Measurements from ENCODE around the gene RHBDL1.

Gene RHBDL1

DNA sequence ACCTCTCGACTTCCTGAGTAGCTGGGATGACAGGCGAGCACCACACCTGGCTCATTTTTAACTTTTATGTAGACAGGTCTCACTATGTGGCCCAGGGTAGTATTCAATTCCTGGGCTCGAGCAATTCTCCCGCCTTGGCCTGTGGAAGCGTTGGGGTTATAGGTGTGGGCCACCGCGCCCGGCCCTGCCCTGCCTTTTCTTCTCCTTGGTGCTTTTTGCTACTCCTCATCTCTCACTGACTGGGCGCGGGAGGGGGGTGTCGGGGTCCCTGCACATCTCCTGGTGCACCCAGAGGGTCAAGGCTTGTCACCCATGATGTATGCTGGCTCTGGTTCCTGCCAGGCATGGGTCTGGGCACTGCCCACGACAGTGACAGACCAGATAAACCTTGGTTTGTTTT is 30.9 kb upstream of the RHBDL1 start:
- peaks cover 72% of the 10 kb centered on the region for H3K4me1 Mint-ChIP-seq
- H3K27ac Mint-ChIP-seq: peak overlapping the region; percentile 81
- peaks cover 11% of the 10 kb centered on the region for H3K36me3 Mint-ChIP-seq
- no peaks in the 10 kb centered on the region for H3K9me3 Mint-ChIP-seq
- H3K4me3 Mint-ChIP-seq: peak overlapping the region; percentile 63
- no peaks in the 10 kb centered on the region for H3K27me3 Mint-ChIP-seq
- no peak for ATAC-seq

DNA sequence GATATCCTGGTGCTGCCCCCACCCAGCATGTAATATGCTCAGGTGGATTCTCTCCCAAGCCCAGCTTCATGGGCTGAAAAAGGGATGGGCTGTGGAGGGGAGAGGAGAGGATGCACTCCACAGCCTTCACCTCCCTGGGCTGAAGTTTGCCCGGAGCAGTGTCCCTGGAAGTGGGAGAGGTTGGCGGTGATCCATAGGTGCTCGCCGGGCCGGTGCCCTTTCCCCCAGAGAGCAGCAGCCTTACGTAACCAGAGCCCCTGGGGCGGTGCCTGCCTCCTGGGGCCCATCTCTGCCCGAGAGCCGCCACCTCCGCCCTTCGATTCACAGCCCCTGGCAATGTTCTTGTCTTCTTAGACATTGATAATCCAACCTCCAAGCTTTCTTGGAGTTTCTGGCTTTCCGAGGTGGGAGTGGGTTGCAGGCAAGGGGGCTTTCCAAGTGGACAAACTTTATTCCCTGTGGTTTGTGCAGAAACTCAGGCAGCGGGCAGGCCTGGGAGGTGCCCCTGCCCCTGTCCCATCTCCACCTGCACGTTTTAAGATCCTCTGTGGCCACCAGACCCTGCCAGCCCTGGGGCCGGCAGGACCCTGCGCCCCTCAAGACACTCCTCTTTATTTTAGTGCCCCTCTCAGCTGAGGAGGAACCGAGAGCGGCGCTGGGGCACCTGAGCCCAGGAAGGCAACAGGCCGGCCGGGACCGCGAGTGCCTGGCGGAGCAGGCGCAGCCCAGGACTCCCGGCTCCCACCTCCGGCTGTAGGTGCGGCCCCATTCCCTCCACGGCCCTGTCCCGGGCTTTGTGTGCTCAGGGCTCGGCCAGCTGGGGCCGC is 29.4 kb upstream of the RHBDL1 start:
- no peak overlapping the region for H3K27ac Mint-ChIP-seq
- no peaks in the 10 kb centered on the region for H3K27me3 Mint-ChIP-seq
- H3K4me3 Mint-ChIP-seq: no peak overlapping the region
- H3K9me3 Mint-ChIP-seq: no peaks in the 10 kb centered on the region
- H3K4me1 Mint-ChIP-seq: peaks cover 67% of the 10 kb centered on the region
- no peak for ATAC-seq
- H3K36me3 Mint-ChIP-seq: peaks cover 11% of the 10 kb centered on the region

DNA sequence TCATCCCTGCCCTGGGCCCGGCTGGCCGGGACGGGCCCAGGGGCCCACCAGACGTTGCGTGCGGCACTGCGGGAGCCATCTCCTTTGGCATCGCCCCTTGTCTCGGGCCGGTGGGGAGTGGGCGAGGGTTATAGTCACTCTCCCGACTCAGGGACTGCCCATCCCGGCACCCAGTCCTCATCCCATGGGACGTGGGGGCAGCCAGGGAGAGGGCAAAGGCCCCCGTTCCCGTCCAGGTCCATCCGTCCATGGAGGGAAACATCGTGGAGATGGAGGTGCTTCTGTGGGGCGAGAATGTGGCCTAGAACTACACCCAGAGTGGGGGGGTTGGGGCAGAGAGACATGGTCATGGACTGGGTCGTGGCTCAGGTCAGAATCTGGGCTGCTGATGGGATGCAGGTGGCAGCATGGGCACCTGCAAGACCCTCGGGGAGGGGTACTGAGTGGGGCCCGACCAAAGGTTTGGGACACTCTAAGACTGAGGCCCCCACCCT is 28.7 kb upstream of the RHBDL1 start:
- ATAC-seq: no peak
- Mint-ChIP-seq H3K4me3 (peak overlapping the region; percentile 52), H3K4me1 (peaks cover 67% of the 10 kb centered on the region), H3K9me3 (no peaks in the 10 kb centered on the region), H3K27ac (peak overlapping the region; percentile 51), H3K36me3 (peaks cover 11% of the 10 kb centered on the region), H3K27me3 (no peaks in the 10 kb centered on the region)

DNA sequence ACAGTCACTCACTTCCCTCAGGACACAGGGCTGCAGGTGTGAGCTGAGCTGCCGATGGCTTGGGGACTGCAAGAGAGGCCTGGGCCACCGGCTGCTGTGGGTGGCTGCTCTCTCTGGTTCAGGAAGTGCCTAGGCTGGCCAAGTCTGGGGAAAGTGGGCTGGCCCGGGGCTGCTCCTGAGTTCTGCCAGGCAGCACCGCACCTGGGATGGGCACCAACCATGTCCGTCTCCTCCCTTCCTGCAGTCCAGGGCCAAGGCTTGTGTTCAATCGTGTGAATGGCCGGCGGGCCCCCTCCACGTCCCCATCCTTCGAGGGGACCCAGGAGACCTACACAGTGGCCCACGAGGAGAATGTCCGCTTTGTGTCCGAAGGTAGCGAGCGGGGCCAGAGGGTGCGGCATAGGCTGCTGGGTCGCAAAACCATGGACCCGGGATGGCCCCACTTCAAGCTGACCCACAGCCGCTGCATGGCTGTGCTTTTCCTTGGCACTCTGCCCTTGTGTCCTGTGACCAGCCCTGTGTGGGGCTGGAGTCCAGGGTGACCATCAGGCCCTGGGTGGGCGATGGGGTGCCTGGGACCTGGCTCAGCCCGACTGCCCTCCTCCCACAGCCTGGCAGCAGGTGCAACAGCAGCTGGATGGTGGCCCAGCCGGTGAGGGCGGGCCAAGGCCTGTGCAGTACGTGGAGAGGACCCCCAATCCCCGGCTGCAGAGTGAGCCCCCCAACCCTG is 28.1 kb upstream of the RHBDL1 start:
- ATAC-seq: no peak
- Mint-ChIP-seq H3K4me1 (peaks cover 67% of the 10 kb centered on the region), H3K27ac (peak overlapping the region; percentile 51), H3K4me3 (peak overlapping the region; percentile 52), H3K9me3 (no peaks in the 10 kb centered on the region), H3K36me3 (peaks cover 11% of the 10 kb centered on the region), H3K27me3 (no peaks in the 10 kb centered on the region)

DNA sequence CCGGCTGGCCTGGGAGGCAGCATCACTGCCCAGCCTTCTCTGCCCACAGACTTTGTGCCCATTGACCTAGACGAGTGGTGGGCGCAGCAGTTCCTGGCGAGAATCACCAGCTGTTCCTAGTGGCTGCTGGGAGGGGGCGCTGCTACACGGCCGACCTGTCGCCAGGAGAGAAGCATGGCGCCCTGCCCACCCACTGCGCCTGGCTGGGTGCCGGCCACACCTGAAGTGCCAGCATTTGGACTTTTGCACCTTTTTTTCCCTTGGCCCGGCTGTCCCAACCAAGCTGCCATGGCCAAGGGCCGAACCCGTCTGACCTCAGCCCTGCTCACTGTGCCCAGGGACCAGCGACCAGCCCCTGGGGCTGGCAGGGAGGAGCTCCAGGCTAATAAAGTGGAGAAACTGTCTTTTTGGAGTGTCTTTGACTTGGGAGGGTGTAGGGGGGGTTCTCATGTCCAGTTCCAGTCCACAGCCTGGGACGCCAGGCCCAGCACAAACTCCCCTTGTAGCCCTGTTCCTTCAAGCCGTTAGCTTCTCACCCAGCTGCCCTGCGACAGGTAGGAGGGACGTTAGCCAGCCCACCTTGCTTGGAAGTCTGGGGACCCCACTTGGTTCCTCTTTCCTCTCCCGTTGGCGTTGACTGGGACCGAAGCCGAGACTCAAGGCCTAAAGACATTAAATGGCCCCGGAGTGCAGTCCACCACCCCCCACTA is 27.2 kb upstream of the RHBDL1 start:
- Mint-ChIP-seq H3K27ac (peak overlapping the region; percentile 87), H3K36me3 (peaks cover 11% of the 10 kb centered on the region), H3K4me3 (peak overlapping the region; percentile 87), H3K4me1 (peaks cover 59% of the 10 kb centered on the region), H3K9me3 (no peaks in the 10 kb centered on the region), H3K27me3 (no peaks in the 10 kb centered on the region)
- peak; percentile 32 for ATAC-seq

DNA sequence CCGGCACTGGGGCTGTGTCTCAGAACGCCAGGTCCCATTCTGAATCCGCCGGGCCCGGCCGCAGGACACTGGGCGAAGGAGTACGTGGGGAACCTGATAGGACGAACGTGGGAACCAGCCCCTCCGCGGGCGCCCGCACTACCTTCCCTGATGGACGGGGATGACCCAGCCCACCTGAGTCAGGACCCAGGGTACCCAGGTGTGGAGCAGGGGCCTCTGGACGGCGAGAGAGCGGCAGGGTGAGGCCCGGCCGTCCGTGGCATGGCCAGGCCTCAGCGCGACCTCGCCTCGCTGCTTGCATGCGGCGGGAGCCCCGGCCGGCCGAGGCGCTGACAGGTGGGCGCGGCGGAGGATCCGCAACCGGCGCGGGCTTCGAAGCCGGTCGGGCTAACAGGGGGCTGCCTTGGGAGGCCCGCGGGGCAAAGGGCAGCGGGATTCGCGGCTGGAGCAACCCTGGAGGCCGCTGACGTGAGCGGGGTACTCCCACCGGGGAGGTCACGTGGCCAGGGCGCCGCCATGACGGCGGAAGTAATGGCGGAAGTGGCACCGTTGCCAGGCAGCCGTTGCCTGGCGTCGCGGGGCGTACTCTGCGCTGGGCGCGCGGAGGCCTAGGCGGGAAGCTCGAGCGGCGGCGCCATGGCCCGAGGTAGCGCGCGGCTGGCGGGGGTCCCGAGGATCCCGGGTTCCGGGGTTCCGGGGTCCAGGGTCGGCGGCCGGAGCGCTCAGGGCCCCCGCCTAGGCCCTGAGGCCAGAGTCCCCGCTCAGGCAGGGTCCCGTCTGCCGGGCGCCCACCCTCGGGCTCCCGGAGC is 26.5 kb upstream of the RHBDL1 start, which contains the start of gene WDR90:
WDR90 (plus strand) TSS at position 585 of the 809 bp plus-strand sequence; CDS start at position 637, 52 bp downstream.
- H3K4me1 Mint-ChIP-seq: peaks cover 51% of the 10 kb centered on the region
- no peaks in the 10 kb centered on the region for H3K27me3 Mint-ChIP-seq
- H3K27ac Mint-ChIP-seq: peak within 1 kb of the TSS; percentile 87
- ATAC-seq: peak; percentile 90
- H3K4me3 Mint-ChIP-seq: peak within 1 kb of the TSS; percentile 87
- peaks cover 9% of the 10 kb centered on the region for H3K36me3 Mint-ChIP-seq
- H3K9me3 Mint-ChIP-seq: no peaks in the 10 kb centered on the region

DNA sequence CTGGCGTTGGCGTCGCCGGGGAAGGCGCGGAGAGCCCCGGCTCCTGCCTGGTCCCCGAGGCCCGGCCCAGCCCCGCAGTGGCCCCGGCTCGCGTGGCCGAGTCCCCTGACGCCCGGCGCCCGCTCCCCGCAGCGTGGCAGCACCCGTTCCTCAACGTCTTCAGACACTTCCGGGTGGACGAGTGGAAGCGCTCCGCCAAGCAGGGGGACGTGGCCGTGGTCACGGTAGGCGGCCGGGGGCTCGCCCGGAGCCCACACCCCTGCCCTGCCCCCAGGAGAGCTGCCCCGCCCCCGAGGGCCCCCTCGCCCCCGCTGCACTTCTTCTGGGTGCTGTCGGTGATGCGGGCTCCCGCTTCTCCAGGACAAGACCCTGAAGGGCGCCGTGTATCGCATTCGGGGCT is 25.8 kb upstream of the RHBDL1 start:
- Mint-ChIP-seq H3K27me3 (no peaks in the 10 kb centered on the region), H3K36me3 (peaks cover 2% of the 10 kb centered on the region), H3K4me1 (peaks cover 45% of the 10 kb centered on the region), H3K9me3 (no peaks in the 10 kb centered on the region), H3K27ac (no peak overlapping the region), H3K4me3 (peak overlapping the region; percentile 69)
- ATAC-seq: peak; percentile 1

DNA sequence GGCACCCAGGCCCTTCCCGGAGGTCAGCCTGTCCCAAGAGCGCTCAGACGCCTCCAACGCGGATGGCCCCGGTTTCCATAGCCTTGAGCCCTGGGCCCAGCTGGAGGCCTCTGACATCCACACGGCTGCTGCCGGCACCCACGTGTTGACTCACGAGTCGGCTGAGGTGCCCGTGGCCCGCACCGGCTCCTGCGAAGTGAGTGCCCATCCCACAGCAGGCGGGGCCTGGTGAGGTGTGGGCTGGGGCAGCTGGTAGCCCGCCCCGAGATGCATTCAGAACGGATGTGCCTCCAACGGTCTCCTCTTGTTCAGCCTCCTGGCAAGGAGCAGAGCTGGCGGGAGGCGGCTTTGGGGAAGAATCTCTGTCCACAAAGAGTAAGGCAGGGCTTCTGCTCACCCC is 23.6 kb upstream of the RHBDL1 start:
- no peak for ATAC-seq
- H3K36me3 Mint-ChIP-seq: no peaks in the 10 kb centered on the region
- no peak overlapping the region for H3K4me3 Mint-ChIP-seq
- H3K4me1 Mint-ChIP-seq: peaks cover 25% of the 10 kb centered on the region
- no peaks in the 10 kb centered on the region for H3K27me3 Mint-ChIP-seq
- no peaks in the 10 kb centered on the region for H3K9me3 Mint-ChIP-seq
- H3K27ac Mint-ChIP-seq: no peak overlapping the region

DNA sequence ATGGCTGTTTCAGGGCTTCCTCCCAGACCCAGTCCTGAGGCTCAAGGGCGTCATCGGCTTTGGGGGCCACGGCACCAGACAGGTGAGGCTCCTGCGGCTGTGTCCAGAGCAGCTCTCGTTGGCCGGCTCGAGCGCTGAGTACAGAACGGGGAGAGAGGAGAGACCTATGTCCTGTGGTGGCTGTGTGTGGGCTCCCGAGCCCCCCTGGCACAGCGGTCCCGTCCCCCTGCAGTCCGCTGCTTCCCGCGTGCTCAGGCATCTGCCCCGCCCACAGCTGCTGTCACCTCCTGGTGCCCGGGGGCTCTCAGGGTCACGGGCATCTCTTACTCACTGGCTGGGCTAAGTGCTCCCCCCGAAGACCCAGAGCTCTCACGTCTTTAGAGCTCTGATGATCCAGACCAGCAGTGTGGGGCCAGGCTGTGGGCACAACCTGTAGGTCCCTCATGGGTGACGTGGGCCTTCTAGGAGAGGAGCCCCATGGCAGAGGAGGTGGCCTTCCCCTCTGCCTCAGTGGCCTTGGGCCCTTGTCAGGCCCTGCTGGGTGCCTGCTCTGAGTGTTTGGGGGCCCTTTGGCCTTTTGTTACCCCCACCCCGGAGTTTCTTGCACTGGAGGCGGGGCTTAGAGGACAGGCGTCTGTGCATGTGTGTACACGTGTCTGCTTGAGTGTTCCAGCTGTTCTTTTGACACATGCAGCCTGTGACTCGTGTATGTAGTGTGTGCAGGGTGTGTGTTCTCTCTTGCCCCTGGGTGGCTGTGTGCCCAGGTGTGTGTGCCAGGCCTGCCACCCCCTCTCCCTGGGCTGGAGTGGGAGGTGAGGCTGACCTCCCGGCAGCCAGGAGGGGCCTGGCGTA is 22.8 kb upstream of the RHBDL1 start:
- Mint-ChIP-seq H3K9me3 (no peaks in the 10 kb centered on the region), H3K27ac (no peak overlapping the region), H3K36me3 (no peaks in the 10 kb centered on the region), H3K4me1 (peaks cover 16% of the 10 kb centered on the region), H3K27me3 (no peaks in the 10 kb centered on the region), H3K4me3 (no peak overlapping the region)
- ATAC-seq: no peak

DNA sequence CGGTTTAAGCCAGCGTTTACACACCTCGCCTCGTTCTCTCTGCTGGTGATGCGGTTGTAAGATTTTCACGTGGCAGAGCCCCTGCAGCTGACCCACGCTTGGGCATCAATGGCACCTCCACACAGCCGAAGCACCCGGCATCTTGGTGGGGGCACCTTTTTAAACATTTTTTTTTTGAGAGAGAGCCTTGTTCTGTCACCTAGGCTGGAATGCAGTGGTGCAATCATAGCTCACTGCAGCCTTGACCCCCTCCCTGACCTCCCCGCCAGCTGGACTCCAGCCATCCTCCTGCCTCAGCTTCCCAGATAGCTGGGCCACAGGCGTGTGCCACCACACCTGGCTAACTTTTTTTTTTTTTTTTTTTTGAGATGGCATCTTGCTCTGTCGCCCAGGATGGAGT is 21.4 kb upstream of the RHBDL1 start:
- no peak for ATAC-seq
- H3K36me3 Mint-ChIP-seq: peaks cover 4% of the 10 kb centered on the region
- H3K4me1 Mint-ChIP-seq: peaks cover 6% of the 10 kb centered on the region
- no peaks in the 10 kb centered on the region for H3K9me3 Mint-ChIP-seq
- no peaks in the 10 kb centered on the region for H3K27me3 Mint-ChIP-seq
- H3K27ac Mint-ChIP-seq: no peak overlapping the region
- no peak overlapping the region for H3K4me3 Mint-ChIP-seq

DNA sequence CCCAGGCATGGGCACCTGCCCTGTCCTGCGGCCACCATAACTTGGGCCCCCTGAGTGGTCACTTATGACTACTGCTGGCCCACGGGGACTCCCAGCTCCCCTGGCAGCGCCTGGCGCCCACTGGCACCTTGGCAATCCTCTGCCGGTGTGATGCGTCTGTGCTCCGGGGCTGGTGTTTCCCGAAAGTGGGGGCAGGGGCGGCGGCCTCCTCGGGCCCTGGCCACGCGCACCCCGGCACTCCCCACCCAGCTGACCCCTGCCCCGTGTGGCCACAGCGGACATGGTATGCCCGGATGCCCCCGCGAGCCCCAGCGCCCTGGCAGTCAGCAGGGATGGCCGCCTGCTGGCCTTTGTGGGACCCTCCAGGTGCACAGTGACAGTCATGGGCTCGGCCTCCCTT is 18.0 kb upstream of the RHBDL1 start:
- no peak for ATAC-seq
- H3K27ac Mint-ChIP-seq: no peak overlapping the region
- H3K4me3 Mint-ChIP-seq: no peak overlapping the region
- H3K27me3 Mint-ChIP-seq: no peaks in the 10 kb centered on the region
- peaks cover 14% of the 10 kb centered on the region for H3K4me1 Mint-ChIP-seq
- no peaks in the 10 kb centered on the region for H3K9me3 Mint-ChIP-seq
- peaks cover 6% of the 10 kb centered on the region for H3K36me3 Mint-ChIP-seq

DNA sequence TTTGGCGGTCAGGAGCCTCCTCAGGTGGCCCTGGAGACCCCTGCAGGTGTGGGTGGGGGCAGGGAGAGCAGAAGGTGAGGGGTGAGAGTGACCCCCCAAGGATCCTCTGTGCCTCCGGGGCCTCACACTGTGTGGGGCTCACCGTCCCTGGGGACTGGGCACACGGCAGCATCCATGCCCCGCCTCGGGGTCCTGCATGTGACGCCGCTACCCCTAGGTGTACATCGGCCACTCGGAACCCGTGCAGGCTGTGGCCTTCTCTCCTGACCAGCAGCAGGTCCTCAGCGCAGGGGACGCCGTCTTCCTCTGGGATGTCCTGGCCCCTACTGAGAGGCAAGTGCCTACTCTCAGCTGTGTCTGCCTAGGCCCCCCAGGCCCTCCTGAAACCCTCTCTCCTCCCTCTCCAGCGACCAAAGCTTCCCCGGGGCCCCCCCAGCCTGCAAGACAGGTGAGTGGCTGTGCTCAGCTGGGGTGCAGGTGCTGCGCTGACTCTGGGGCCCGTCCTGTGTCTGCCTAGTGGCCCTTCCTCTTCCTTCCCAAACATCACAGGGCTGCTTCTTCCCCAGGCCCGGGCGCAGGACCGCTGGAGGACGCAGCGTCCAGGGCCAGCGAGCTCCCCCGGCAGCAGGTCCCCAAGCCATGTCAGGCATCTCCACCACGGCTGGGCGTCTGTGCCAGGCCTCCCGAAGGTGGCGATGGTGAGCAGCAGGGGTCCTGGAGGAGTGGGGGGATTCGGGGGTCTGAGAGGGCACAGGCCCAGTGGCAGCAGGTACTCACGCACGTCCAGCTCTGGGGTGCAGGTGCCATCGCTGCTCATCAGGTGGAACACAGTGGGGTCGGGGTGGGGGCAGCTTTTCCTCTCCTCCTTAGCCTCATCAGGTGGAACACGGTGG is 16.5 kb upstream of the RHBDL1 start:
- Mint-ChIP-seq H3K4me1 (peaks cover 14% of the 10 kb centered on the region), H3K9me3 (no peaks in the 10 kb centered on the region), H3K27ac (no peak overlapping the region), H3K4me3 (no peak overlapping the region), H3K36me3 (peaks cover 6% of the 10 kb centered on the region), H3K27me3 (no peaks in the 10 kb centered on the region)
- no peak for ATAC-seq

DNA sequence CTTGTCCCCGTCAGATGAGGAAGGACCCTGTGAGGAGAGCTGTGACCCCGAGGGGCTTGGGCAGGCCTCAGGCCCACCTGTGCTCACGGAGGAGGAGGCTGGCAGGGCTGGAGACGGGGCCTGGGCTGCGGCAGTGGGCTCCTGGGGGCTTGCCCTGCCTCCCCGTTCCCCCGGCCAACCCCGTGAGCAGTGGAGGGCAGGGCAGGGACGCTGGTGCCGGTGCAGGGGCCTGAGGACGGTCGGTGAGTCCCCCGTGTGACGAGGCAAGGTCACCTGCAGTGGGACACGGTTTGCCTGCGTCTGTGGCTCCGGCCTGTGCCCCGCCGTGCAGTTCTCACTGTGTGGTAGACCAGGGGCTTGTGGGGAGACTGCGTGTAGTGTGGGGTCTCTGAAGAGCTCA is 15.9 kb upstream of the RHBDL1 start:
- no peaks in the 10 kb centered on the region for H3K9me3 Mint-ChIP-seq
- H3K4me1 Mint-ChIP-seq: peaks cover 14% of the 10 kb centered on the region
- ATAC-seq: no peak
- H3K4me3 Mint-ChIP-seq: no peak overlapping the region
- no peaks in the 10 kb centered on the region for H3K27me3 Mint-ChIP-seq
- H3K36me3 Mint-ChIP-seq: peaks cover 6% of the 10 kb centered on the region
- no peak overlapping the region for H3K27ac Mint-ChIP-seq

All from stimulated activated memory B cell treated with anti-CD40 and anti-IgM and Interleukin-4, amounts not matched to agents 10 μg/mL and 1 μg/mL and 100 μg/mL, for 72 hours (primary cell).